Sigmoid colon (tissue), 4 donors: ENCODE measurements around the gene LITAFD.

Experiments
- CTCF ChIP-seq, 4 experiments: fragments of 450-650 bp in 3 of 4; fragments of 200-600 bp in 1 of 4; IDR thresholded peaks; one replicate each; pipeline ENCODE4 v1.5.1; 2016 to 2019; ENCODE audit warnings: antibody characterized with exemption in 4 of 4, mild to moderate bottlenecking in 3 of 4, moderate library complexity in 2 of 4
- EP300 ChIP-seq, 4 donors: sonication (generic); formaldehyde crosslinking; IDR thresholded peaks; one replicate each; pipeline ENCODE4 v1.6.1; 2017; ENCODE audit warnings: antibody characterized with exemption in 4 of 4
- POLR2A ChIP-seq, 2 donors: fragments of 450-650 bp; IDR thresholded peaks; one replicate each; pipeline ENCODE4 v1.6.1; 2016; ENCODE audit warnings: antibody characterized with exemption in 2 of 2, mild to moderate bottlenecking in 2 of 2, moderate library complexity in 2 of 2
- POLR2AphosphoS5 ChIP-seq, 4 donors: sonication (generic); formaldehyde crosslinking; IDR thresholded peaks; one replicate each; pipeline ENCODE4 v1.6.1; 2017; ENCODE audit warnings: antibody characterized with exemption in 4 of 4

DNA sequence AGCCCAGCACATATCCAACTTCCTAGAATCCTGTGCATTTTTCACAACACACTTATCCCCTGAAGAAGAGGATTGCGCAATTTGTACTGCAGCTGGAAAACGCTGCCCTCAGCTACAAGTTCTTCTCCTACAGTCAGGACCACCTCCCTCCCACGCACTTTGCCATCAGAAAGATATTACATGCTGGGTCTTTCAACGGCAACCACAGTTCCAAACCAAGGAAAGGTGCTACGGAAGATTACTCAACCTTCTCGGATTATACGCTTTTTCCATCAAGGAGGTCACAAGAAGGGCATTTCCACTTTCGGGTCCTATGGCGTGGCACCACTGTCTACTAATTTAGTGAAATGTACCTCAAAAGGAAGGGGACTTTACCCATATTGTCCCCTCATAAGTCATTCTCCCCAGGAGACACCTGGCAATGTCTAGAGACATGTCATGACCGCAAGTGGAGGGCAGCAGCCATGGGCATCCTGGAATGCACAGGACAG lies 46.4 kb downstream of the LITAFD start:
- TF ChIP-seq POLR2AphosphoS5 (IDR thresholded peaks at IDR 0.05) (no peak), CTCF (IDR thresholded peaks at IDR 0.05) (no peak), POLR2A (IDR thresholded peaks at IDR 0.05) (no peak), EP300 (IDR thresholded peaks at IDR 0.05) (no peak)
